ENCODE results near the gene BCR. TPM values are rescaled to one million over a fixed set of nuclear protein-coding genes. Genes with fewer than 3 reads are reported as not detected.

BCR gene
- polyA plus RNA-seq, 1 donor (not counting 4 experiments of a cell fraction or from before 2014, with no cell fraction given): 25.8 TPM

DNA sequence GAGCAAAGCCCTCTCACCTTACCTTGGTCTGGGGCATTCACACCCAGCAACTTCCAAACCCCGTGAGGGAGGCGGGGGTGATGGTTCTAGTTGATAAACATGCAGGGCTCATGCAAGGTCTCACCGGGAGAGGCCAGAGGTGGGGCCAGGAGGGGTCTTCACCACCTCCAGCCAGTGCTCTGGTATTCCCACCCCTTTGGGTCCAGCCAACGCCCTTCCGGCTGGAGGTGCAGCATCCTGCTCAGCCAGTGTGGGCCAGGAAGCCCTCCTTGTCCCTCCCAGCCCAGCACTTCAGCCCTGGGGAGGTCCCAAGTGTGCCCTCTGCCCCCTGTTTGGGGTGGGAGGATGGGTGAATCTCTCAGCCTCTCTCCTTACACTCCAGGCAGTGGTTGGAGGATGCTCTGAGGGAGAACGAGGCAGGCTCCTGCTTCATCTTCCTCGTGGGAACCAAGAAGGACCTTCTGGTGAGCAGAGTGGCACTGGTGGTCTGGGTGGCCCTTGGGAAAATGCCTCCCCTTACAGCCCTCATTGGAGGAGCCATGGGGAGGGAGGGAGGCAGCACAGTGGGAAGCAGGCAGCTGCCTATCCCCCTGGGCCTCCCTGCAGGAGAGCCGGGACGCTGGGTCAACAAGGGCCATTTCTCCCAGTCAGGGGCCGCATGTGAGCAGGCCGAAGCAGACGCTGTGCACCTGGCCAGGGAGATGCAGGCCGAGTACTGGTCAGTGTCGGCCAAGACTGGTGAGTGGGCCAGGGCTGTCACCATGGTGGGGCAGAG, 21.6 kb upstream of the BCR start:
- Histone ChIP-seq H3K9me3 (ENCODE audit: control insufficient read depth, low read depth, low read length) (no peaks in the 10 kb centered on the region), H4K20me1 (ENCODE audit: control insufficient read depth, extremely low read depth, insufficient read depth, low read length) (no peaks in the 10 kb centered on the region), H3K79me2 (ENCODE audit: control insufficient read depth, insufficient read depth, low read length) (no peaks in the 10 kb centered on the region), H3K9me1 (ENCODE audit: control insufficient read depth, extremely low read depth, insufficient read depth, low read length) (no peaks in the 10 kb centered on the region), H3K4me1 (ENCODE audit: control insufficient read depth, extremely low read depth, insufficient read depth, low read length) (no peaks in the 10 kb centered on the region), H3K4me3 (ENCODE audit: control insufficient read depth in 2 of 3, extremely low read depth in 1 of 3, insufficient read depth in 2 of 3, low read depth in 1 of 3, low read length in 3 of 3) (no peak overlapping the region), H3K9ac (ENCODE audit: control insufficient read depth, extremely low read depth, insufficient read depth, low read length) (no peak overlapping the region), H2AFZ (ENCODE audit: control insufficient read depth, low read length) (no peak overlapping the region), H3K4me2 (ENCODE audit: control insufficient read depth, extremely low read depth, insufficient read depth, low read depth, low read length) (no peak overlapping the region), H3K36me3 (ENCODE audit: control insufficient read depth in 2 of 2, extremely low read depth in 1 of 2, insufficient read depth in 2 of 2, low read length in 2 of 2) (no peaks in the 10 kb centered on the region), H3K27ac (ENCODE audit: control insufficient read depth, insufficient read depth, low read length) (no peak overlapping the region), H3K27me3 (ENCODE audit: control insufficient read depth, extremely low read depth, insufficient read depth, low read length) (no peaks in the 10 kb centered on the region)
- FAIRE-seq (no peak), DNase-seq (ENCODE audit: low read depth, low spot score) (no peak)
- TF ChIP-seq CTCF (optimal IDR thresholded peaks at IDR 0.05 in 1 of 3, IDR thresholded peaks at IDR 0.05 in 1 of 3, conservative IDR thresholded peaks at IDR 0.05 in 1 of 3; ENCODE audit: extremely low read depth in 1 of 3, insufficient read depth in 2 of 3, low read length in 3 of 3) (no peak), EZH2 (IDR thresholded peaks at IDR 0.05; ENCODE audit: low read length) (no peak)
- dilution Hi-C loops (cut with MboI; ENCODE audit: extremely low pct_ligation_motif_present, low sequenced_read_pairs): no loop called here

GRCh38 chr22:23159291-23159630, 21.0 kb upstream of the BCR start:
- no peak overlapping the region for H2AFZ ChIP-seq (ENCODE audit: control insufficient read depth, low read length)
- dilution Hi-C loops (cut with MboI; ENCODE audit: extremely low pct_ligation_motif_present, low sequenced_read_pairs): no loop called here
- H3K9me1 ChIP-seq (ENCODE audit: control insufficient read depth, extremely low read depth, insufficient read depth, low read length): no peaks in the 10 kb centered on the region
- H3K4me3 ChIP-seq (ENCODE audit: control insufficient read depth in 2 of 3, extremely low read depth in 1 of 3, insufficient read depth in 2 of 3, low read depth in 1 of 3, low read length in 3 of 3): no peak overlapping the region
- TF ChIP-seq EZH2 (IDR thresholded peaks at IDR 0.05; ENCODE audit: low read length) (no peak), CTCF (optimal IDR thresholded peaks at IDR 0.05 in 1 of 3, IDR thresholded peaks at IDR 0.05 in 1 of 3, conservative IDR thresholded peaks at IDR 0.05 in 1 of 3; ENCODE audit: extremely low read depth in 1 of 3, insufficient read depth in 2 of 3, low read length in 3 of 3) (no peak)
- H3K9me3 ChIP-seq (ENCODE audit: control insufficient read depth, low read depth, low read length): no peaks in the 10 kb centered on the region
- H3K9ac ChIP-seq (ENCODE audit: control insufficient read depth, extremely low read depth, insufficient read depth, low read length): no peak overlapping the region
- H3K4me2 ChIP-seq (ENCODE audit: control insufficient read depth, extremely low read depth, insufficient read depth, low read depth, low read length): no peak overlapping the region
- H3K27ac ChIP-seq (ENCODE audit: control insufficient read depth, insufficient read depth, low read length): no peak overlapping the region
- H3K4me1 ChIP-seq (ENCODE audit: control insufficient read depth, extremely low read depth, insufficient read depth, low read length): no peaks in the 10 kb centered on the region
- DNase-seq (ENCODE audit: low read depth, low spot score) (no peak), FAIRE-seq (no peak)
- no peaks in the 10 kb centered on the region for H3K36me3 ChIP-seq (ENCODE audit: control insufficient read depth in 2 of 2, extremely low read depth in 1 of 2, insufficient read depth in 2 of 2, low read length in 2 of 2)
- H3K79me2 ChIP-seq (ENCODE audit: control insufficient read depth, insufficient read depth, low read length): no peaks in the 10 kb centered on the region
- H3K27me3 ChIP-seq (ENCODE audit: control insufficient read depth, extremely low read depth, insufficient read depth, low read length): no peaks in the 10 kb centered on the region
- H4K20me1 ChIP-seq (ENCODE audit: control insufficient read depth, extremely low read depth, insufficient read depth, low read length): no peaks in the 10 kb centered on the region
